HepG2 (cell line): Measurements from ENCODE around the gene RNMT. TPM values are rescaled to one million over a fixed set of nuclear protein-coding genes. Genes with fewer than 3 reads are reported as not detected.
"Not testable (repeated sequence)": the region's sequence is repeated elsewhere in the genome, so short reads cannot be mapped to it uniquely, and the experiment has no call there.

Experiments used
- ATAC-seq: fragments of 200-7000 bp; cut with Tn5 transposase; 3 replicates; pipeline ENCODE4 v1.9.1; 2020; ENCODE audit warnings: mild to moderate bottlenecking, moderate library complexity
- BruUV-seq: library from RNA; stranded (reverse); fragments of 400-500 nt; replicated peaks from 2 replicates; lab custom pipeline; 2021; lab: Mats Ljungman, UMichigan
- CTCF ChIA-PET: fragments of 300-600 bp; formaldehyde crosslinking; extraction: SDS; loops from one replicate; lab custom pipeline; 2021; ENCODE audit warnings: low total read pairs, inconsistent platforms, low intra/inter-chr PET ratio; lab: Yijun Ruan, JAX
- POLR2A ChIA-PET: fragments of 350-600 bp; sonication (Branson Sonifier 250); formaldehyde crosslinking; loops from one replicate; lab custom pipeline; 2020; ENCODE audit warnings: antibody characterized with exemption, inconsistent platforms; lab: Yijun Ruan, JAX
- DNase-seq: peaks from one replicate; pipeline ENCODE4 v3.0.0-alpha.2; 2015; ENCODE audit warnings: low spot score
- FAIRE-seq: peaks from 3 replicates; lab custom pipeline; 2011; peaks lifted over from hg19 to GRCh38; lab: Jason Lieb, UNC
- H2AFZ ChIP-seq: one replicate; pipeline ENCODE4 v1.6.1; 2011; ENCODE audit warnings: low read length, inconsistent platforms
- H3K27ac ChIP-seq: fragments of 300-600 bp; 3 replicates; pipeline ENCODE4 v1.8.0; 2011; ENCODE audit warnings: mixed run types, mild to moderate bottlenecking, mixed read lengths, low read length, inconsistent platforms; ENCODE audit not compliant: insufficient read depth; ENCODE audit errors: extremely low read length
- H3K27me3 ChIP-seq, 2 experiments: fragments of 200-600 bp in 1 of 2; 2 replicates in 1 of 2; 3 replicates in 1 of 2; pipeline versions ENCODE4 v1.6.0 to v1.8.0; 2011; ENCODE audit warnings: low read length in 2 of 2, mild to moderate bottlenecking in 2 of 2, moderate library complexity in 2 of 2, inconsistent platforms in 1 of 2; ENCODE audit not compliant: insufficient read depth in 2 of 2, control insufficient read depth in 1 of 2
- H3K36me3 ChIP-seq, 2 experiments: fragments of 200-600 bp in 1 of 2; replicated peaks in 1 of 2; 2 replicates in 1 of 2; 3 replicates in 1 of 2; pipeline versions ENCODE4 v1.5.1 to v1.8.0; 2011; ENCODE audit warnings: low read length in 2 of 2, inconsistent platforms in 1 of 2; ENCODE audit not compliant: insufficient read depth in 2 of 2, control insufficient read depth in 1 of 2
- H3K4me1 ChIP-seq: 2 replicates; pipeline ENCODE4 v1.5.1; 2012; ENCODE audit warnings: low read length, inconsistent platforms; ENCODE audit not compliant: insufficient read depth
- H3K4me2 ChIP-seq: 2 replicates; pipeline ENCODE4 v1.6.0; 2011; ENCODE audit warnings: low read depth, low read length, inconsistent platforms
- H3K4me3 ChIP-seq, 3 experiments: fragments of 200-600 bp in 1 of 3; sonication (generic), shearing (Covaris generic) in 1 of 3; replicated peaks in 1 of 3; 2 replicates each; pipeline ENCODE4 v1.5.1; 2011 to 2016; ENCODE audit warnings: low read length in 3 of 3, inconsistent platforms in 2 of 3, low read depth in 2 of 3, mild to moderate bottlenecking in 2 of 3, control low read depth in 1 of 3, mixed read lengths in 1 of 3; ENCODE audit not compliant: insufficient read depth in 1 of 3
- H3K79me2 ChIP-seq: one replicate; pipeline ENCODE4 v1.6.1; 2011; ENCODE audit warnings: low read length, inconsistent platforms; ENCODE audit not compliant: insufficient read depth
- H3K9ac ChIP-seq: 2 replicates; pipeline ENCODE4 v1.6.0; 2011; ENCODE audit warnings: mild to moderate bottlenecking, low read depth, low read length, inconsistent platforms; ENCODE audit not compliant: insufficient read depth
- H3K9me3 ChIP-seq: 2 replicates; pipeline ENCODE4 v1.5.1; 2012; ENCODE audit warnings: mild to moderate bottlenecking, low read length
- H4K20me1 ChIP-seq: 2 replicates; pipeline ENCODE4 v1.6.0; 2011; ENCODE audit warnings: inconsistent platforms, mild to moderate bottlenecking, low read length, moderate library complexity; ENCODE audit not compliant: insufficient read depth
- ATF4 ChIP-seq, 2 experiments: fragments of 450-650 bp in 1 of 2; sonication (generic) in 1 of 2; formaldehyde crosslinking; IDR thresholded peaks; 2 replicates each; pipeline versions ENCODE4 v1.5.0 to v1.8.0; 2020 to 2022; ENCODE audit warnings: mild to moderate bottlenecking in 1 of 2, missing genetic modification reagents in 1 of 2
- FOSL1 ChIP-seq: sonication (generic); formaldehyde crosslinking; IDR thresholded peaks from 2 replicates; pipeline ENCODE4 v1.9.0; 2021; ENCODE audit warnings: missing genetic modification reagents, borderline replicate concordance
- FOXO1 ChIP-seq: sonication (generic); formaldehyde crosslinking; IDR thresholded peaks from 2 replicates; pipeline ENCODE4 v1.4.0; 2020; ENCODE audit warnings: missing genetic modification reagents
- NFKB2 ChIP-seq: sonication (generic); formaldehyde crosslinking; IDR thresholded peaks from 2 replicates; pipeline ENCODE4 v1.4.0; 2020; ENCODE audit warnings: missing genetic modification reagents, borderline replicate concordance
- RELA ChIP-seq: sonication (generic); formaldehyde crosslinking; IDR thresholded peaks from 2 replicates; pipeline ENCODE4 v1.4.0; 2020; ENCODE audit warnings: missing genetic modification reagents
- ZFP62 ChIP-seq: sonication (generic); formaldehyde crosslinking; IDR thresholded peaks from 2 replicates; pipeline ENCODE4 v1.4.0; 2020; ENCODE audit warnings: missing genetic modification reagents
- ZMAT5 ChIP-seq: sonication (generic); formaldehyde crosslinking; IDR thresholded peaks from 2 replicates; pipeline ENCODE4 v1.5.0; 2020; ENCODE audit warnings: mild to moderate bottlenecking, low read depth, missing genetic modification reagents, borderline replicate concordance
- ZNF589 ChIP-seq: sonication (generic); formaldehyde crosslinking; conservative IDR thresholded peaks from 2 replicates; pipeline ENCODE4 v1.8.0; 2022; ENCODE audit warnings: mild to moderate bottlenecking, moderate library complexity, missing genetic modification reagents
- ZNF768 ChIP-seq: sonication (generic); formaldehyde crosslinking; IDR thresholded peaks from 2 replicates; pipeline ENCODE4 v1.4.0; 2020; ENCODE audit warnings: missing genetic modification reagents
- ZNF775 ChIP-seq: sonication (generic); formaldehyde crosslinking; IDR thresholded peaks from 2 replicates; pipeline ENCODE4 v1.4.0; 2020; ENCODE audit warnings: missing genetic modification reagents, mild to moderate bottlenecking, moderate library complexity, borderline replicate concordance
- WGBS: methylation state at CpG from one replicate; pipeline ENCODE4 v1.1.6; 2017; ENCODE audit warnings: low lambda C conversion rate; 5-methylcytosine and 5-hydroxymethylcytosine counted together
- in situ Hi-C: cut with HindIII; loops from 2 replicates; pipeline ENCODE4 v1.10.0; 2017; ENCODE audit warnings: low pct_unique_long_range_greater_than_20kb; ENCODE audit not compliant: extremely low pct_ligation_motif_present
- intact Hi-C: fragments of 100-400 bp; cut with micrococcal nuclease; formaldehyde crosslinking; loops from one replicate; pipeline ENCODE4 v1.10.0; 2022; ENCODE audit not compliant: unreplicated experiment
- polyA plus RNA-seq, 8 experiments: library from polyadenylated mRNA; depleted of rRNA in 3 of 8; stranded (reverse) in 7 of 8; unstranded in 1 of 8; fragments of >200 nt; fragmentation: Illumina TruSeq in 4 of 8; extraction: Trizol in 4 of 8; gene quantifications; 2 replicates each; pipeline versions ENCODE4 v1.2.1 to v1.2.3, GENCODE V29; 2011 to 2016; ENCODE audit warnings: low read depth in 4 of 8, missing spikeins in 1 of 8, mixed read lengths in 1 of 8; ENCODE audit not compliant: insufficient read depth in 1 of 8
- total RNA-seq, 5 experiments: library from RNA; depleted of rRNA; stranded (reverse); fragments of >200 nt; fragmentation: Illumina TruSeq; extraction: Trizol; gene quantifications; 2 replicates each; pipeline ENCODE4 v1.2.3, GENCODE V29; 2016; ENCODE audit warnings: low read depth in 1 of 5

Gene RNMT
- total and polyA plus RNA-seq, 2 of the 13 experiments (the other 11 are each of a cell fraction or from before 2014, with no cell fraction given): 22.9 to 24.4 TPM

GRCh38 chr18:13726232-13726971 is at the start of gene RNMT, which contains the start of gene FAM210A (continued):
- TF ChIP-seq ZNF768 (CRISPR knock-in tag) (peak; percentile 60), ZMAT5 (CRISPR knock-in tag) (no peak), ZFP62 (no peak), ATF4 (CRISPR knock-in tag; IDR thresholded peaks at IDR 0.05) (peak in 1 of 2 experiments; percentile 75; a peak in 2 of 4 replicates), ZNF775 (no peak), FOXO1 (CRISPR knock-in tag) (peak; percentile 59), ZNF589 (CRISPR knock-in tag) (peak; percentile 57), FOSL1 (CRISPR knock-in tag) (no peak; the same call in 1 of the 2 replicates), NFKB2 (CRISPR knock-in tag) (peak; percentile 74; the same call in 1 of the 2 replicates), RELA (CRISPR knock-in tag) (no peak)

- H3K27me3 ChIP-seq, H2AFZ ChIP-seq, DNase-seq, H3K36me3 ChIP-seq, H3K27ac ChIP-seq, BruUV-seq, H3K4me2 ChIP-seq, in situ Hi-C loops, H3K4me3 ChIP-seq, CTCF ChIA-PET, H3K9ac ChIP-seq, H4K20me1 ChIP-seq, intact Hi-C loops, H3K9me3 ChIP-seq, ATAC-seq, H3K4me1 ChIP-seq, FAIRE-seq, POLR2A ChIA-PET: not testable (repeated sequence)
- H3K79me2 ChIP-seq: peaks cover 26% of the 10 kb centered on the region
- WGBS: 96% methylated on average over 11 of the region's 13 CpGs
Observed at GRCh38 chr18:13677350-13677749, 49.1 kb upstream of the RNMT start.
